Brain microvascular endothelial cell (primary cell): ENCODE measurements around the gene RGS5.

Experiments
- DNase-seq: peaks from one replicate; pipeline ENCODE4 v3.0.0-alpha.2; 2020
- H3K27ac ChIP-seq: fragments of 250-450 bp; sonication (Bioruptor Pico); 2 replicates; pipeline ENCODE4 v1.5.1; 2020; ENCODE audit warnings: mild to moderate bottlenecking, moderate library complexity
- H3K27me3 ChIP-seq: fragments of 250-450 bp; sonication (Bioruptor Pico); replicated peaks from 2 replicates; pipeline ENCODE4 v1.5.1; 2020; ENCODE audit warnings: mild to moderate bottlenecking
- H3K36me3 ChIP-seq: fragments of 250-450 bp; sonication (Bioruptor Pico); replicated peaks from 2 replicates; pipeline ENCODE4 v1.5.1; 2020; ENCODE audit warnings: mild to moderate bottlenecking
- H3K4me3 ChIP-seq: 2 replicates; pipeline ENCODE4 v1.5.1; 2011; ENCODE audit warnings: low read depth, mild to moderate bottlenecking, control low read depth, low read length, moderate library complexity
- in situ Hi-C: cut with HindIII; loops from 2 replicates; pipeline ENCODE4 v1.10.0; 2017; ENCODE audit warnings: low sequenced_read_pairs, low pct_ligation_motif_present
- TF ChIP-seq, protein P1 (sequence below): IDR thresholded peaks from 2 replicates; pipeline ENCODE4 v1.5.1; 2011; ENCODE audit warnings: low read depth, mild to moderate bottlenecking, moderate library complexity, low read length, control low read depth, inconsistent platforms; ENCODE audit errors: missing control alignments

RGS5 gene

DNA sequence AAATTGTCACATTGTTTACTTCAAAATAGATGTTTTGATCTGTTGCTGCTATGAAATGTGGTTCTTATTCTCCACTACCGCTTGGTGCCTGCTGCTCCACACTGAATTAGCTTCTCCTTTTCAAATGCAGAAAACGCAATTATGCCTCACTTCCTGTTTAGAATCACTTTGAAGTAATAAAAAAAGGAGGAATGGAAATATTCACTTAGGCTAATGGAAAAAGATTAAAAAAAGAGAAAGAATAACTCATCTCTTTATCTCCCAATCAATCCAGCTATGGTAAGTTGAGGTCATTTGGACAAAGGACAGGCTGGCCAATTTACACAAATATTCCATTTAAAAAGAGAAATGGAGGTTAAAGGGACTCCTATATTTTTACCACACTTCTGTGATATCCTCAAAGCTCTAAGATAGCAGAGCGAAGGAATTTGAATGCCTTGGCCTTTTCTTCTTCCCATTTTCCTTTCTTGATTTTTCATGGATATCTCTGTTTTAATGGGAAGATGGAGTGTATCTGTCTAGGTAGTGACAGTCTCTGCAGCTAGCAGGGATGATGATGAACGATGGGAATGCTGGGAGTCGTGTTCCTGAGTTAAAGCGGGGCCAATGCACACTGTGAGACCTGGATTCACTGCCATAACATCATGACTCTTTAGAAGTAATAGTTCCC lies 35.7 kb downstream of the RGS5 start:
- no peaks in the 10 kb centered on the region for H3K36me3 ChIP-seq
- H3K27ac ChIP-seq = peak overlapping the region; percentile 36
- DNase-seq = no peak
- no peak overlapping the region for H3K4me3 ChIP-seq
- in situ Hi-C loops = no loop called here
- TF ChIP-seq, protein P1, sequence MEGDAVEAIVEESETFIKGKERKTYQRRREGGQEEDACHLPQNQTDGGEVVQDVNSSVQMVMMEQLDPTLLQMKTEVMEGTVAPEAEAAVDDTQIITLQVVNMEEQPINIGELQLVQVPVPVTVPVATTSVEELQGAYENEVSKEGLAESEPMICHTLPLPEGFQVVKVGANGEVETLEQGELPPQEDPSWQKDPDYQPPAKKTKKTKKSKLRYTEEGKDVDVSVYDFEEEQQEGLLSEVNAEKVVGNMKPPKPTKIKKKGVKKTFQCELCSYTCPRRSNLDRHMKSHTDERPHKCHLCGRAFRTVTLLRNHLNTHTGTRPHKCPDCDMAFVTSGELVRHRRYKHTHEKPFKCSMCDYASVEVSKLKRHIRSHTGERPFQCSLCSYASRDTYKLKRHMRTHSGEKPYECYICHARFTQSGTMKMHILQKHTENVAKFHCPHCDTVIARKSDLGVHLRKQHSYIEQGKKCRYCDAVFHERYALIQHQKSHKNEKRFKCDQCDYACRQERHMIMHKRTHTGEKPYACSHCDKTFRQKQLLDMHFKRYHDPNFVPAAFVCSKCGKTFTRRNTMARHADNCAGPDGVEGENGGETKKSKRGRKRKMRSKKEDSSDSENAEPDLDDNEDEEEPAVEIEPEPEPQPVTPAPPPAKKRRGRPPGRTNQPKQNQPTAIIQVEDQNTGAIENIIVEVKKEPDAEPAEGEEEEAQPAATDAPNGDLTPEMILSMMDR = no peak
- H3K27me3 ChIP-seq = no peaks in the 10 kb centered on the region

DNA sequence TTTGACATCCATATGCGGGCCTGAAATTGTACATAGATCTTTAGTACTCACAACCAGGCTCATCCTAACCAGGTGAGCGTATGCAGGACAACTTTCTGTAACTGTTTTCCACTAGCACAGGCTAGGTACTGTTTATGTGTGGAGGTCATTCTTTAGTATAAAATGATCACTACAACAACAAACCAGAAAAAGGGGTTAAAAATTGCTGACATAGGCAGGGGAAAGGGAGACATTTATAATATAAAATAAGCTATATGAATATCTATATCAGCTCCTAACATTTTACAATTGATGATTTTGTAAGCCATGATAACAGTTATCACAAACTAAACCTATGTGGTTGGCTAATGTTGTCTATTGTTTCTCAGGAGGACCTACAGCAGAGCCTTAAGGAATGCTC lies 37.6 kb downstream of the RGS5 start:
- Histone ChIP-seq H3K4me3 (no peak overlapping the region), H3K36me3 (no peaks in the 10 kb centered on the region), H3K27ac (no peak overlapping the region), H3K27me3 (no peaks in the 10 kb centered on the region)
- DNase-seq = no peak
- TF ChIP-seq, protein P1 = no peak
- in situ Hi-C loops = no loop called here

DNA sequence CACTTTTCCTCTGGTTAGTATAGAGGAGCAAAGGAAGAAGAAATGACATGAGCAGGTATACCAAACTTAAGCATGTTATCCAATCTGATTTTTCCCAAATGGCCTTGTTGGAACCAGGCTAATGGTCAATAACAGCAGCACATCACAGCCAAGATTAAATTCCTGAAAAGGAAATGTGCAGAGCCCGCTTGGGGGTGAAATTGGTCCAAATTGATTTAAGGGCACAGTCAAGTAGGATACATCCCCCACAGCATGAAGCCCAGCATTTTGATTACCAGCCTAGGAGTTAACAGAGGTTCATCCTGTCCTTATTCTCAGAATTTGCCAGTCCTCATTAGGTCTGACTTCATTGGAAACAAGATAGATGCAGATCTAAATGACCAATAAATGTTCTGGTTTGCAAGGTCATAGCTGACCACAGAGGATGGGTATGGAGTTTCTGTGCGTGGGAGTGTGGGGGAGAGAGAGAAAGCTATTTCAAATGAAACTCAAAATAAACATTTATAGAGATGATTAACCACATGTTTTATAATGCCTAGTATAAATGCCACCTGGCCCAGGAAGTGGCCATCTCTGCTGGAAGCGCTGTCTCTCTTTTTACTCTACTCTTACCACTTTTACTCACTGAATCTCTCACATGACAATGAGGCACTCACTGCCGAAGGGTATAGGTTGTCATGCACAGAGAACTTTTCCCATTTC lies 38.7 kb downstream of the RGS5 start:
- in situ Hi-C loops = no loop called here
- H3K4me3 ChIP-seq = no peak overlapping the region
- TF ChIP-seq, protein P1 = no peak
- DNase-seq = peak; percentile 45
- no peak overlapping the region for H3K27ac ChIP-seq
- no peaks in the 10 kb centered on the region for H3K36me3 ChIP-seq
- H3K27me3 ChIP-seq = no peaks in the 10 kb centered on the region

DNA sequence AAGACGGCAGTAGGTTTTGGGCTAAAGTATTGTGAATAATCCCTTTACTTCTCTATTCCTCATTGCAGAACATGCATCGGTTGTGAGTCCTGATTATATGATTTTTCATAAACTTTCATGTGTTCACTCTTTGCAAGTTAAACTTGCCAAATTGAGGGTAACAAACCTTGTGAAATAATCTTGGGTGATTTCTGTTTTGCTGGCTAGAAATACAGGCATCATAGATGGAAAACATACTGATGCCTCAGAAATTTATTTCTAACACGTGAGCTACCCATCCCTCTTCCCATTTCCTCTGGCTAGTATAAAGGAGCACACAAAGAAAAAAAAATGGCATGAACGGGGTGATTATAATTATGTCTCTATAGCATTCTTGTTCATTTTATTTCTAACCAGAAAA lies 39.6 kb downstream of the RGS5 start:
- no peak overlapping the region for H3K4me3 ChIP-seq
- in situ Hi-C loops = no loop called here
- H3K27me3 ChIP-seq = no peaks in the 10 kb centered on the region
- H3K36me3 ChIP-seq = no peaks in the 10 kb centered on the region
- no peak overlapping the region for H3K27ac ChIP-seq
- DNase-seq = no peak
- TF ChIP-seq, protein P1 = no peak

DNA sequence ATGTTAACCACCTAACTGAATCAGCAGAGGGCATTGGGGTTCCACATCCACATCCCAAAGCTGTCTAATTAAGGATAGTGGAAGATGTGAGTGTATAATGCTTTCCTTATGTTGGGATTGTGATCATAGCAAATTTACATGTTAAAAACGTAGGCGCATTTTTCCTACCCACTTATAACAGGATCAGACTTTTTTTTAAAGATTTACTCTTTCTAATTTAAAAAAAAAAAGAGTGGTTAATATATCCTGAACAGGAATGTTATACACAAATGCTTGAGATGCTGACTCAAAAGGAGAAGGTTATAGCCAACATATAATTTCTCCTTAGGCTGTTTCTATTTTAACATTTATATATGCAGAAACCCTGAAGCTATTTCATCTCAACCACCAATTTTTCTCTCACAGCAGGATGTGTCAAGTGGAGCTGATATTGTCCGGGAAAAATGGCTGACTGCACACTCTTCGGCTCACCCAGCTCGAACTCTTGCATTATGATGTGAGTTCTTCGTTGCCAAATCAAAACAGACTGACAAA lies 40.3 kb downstream of the RGS5 start:
- no peak overlapping the region for H3K4me3 ChIP-seq
- in situ Hi-C loops = no loop called here
- H3K36me3 ChIP-seq = no peaks in the 10 kb centered on the region
- DNase-seq = no peak
- TF ChIP-seq, protein P1 = no peak
- no peaks in the 10 kb centered on the region for H3K27me3 ChIP-seq
- H3K27ac ChIP-seq = no peak overlapping the region

DNA sequence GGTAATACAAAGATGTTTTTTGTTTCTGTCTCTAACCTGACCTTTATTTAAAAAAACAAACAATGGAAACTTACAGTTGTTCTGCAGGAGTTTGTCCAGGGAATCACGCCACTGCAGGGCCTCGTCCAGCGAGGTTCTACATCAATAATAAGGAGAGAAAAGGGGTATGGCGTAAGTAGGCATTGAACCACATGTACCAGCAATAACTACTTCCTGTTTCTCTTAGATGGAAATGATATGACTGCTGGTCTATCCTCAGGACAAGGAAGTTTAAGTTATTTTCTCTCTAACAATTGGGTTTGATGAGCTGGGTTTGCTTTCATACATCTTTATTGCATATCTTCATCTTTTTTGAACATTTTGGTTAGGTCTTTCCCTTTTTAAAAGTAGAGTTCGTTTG lies 40.9 kb downstream of the RGS5 start:
- H3K27me3 ChIP-seq = no peaks in the 10 kb centered on the region
- H3K27ac ChIP-seq = no peak overlapping the region
- H3K4me3 ChIP-seq = no peak overlapping the region
- TF ChIP-seq, protein P1 = no peak
- no peak for DNase-seq
- H3K36me3 ChIP-seq = no peaks in the 10 kb centered on the region
- in situ Hi-C loops = no loop called here
